Esophagus muscularis mucosa (tissue), 4 donors: Measurements from ENCODE around the gene CPSF4L.

Experiments used
- CTCF ChIP-seq, 3 experiments: fragments of 200-600 bp in 2 of 3; fragments of 450-650 bp in 1 of 3; sonication (generic) in 2 of 3; IDR thresholded peaks; one replicate each; pipeline ENCODE4 v1.5.1; 2017 to 2019; ENCODE audit warnings: antibody characterized with exemption in 3 of 3, mild to moderate bottlenecking in 2 of 3, moderate library complexity in 1 of 3
- EP300 ChIP-seq: sonication (generic); formaldehyde crosslinking; IDR thresholded peaks from one replicate; pipeline ENCODE4 v1.6.1; 2017; ENCODE audit warnings: antibody characterized with exemption
- POLR2A ChIP-seq: fragments of 450-650 bp; IDR thresholded peaks from one replicate; pipeline ENCODE4 v1.6.1; 2017; ENCODE audit warnings: antibody characterized with exemption, moderate library complexity, mild to moderate bottlenecking, low read depth
- POLR2AphosphoS5 ChIP-seq, 2 donors: sonication (generic); formaldehyde crosslinking; IDR thresholded peaks; one replicate each; pipeline ENCODE4 v1.6.1; 2017; ENCODE audit warnings: antibody characterized with exemption in 2 of 2

GRCh38 chr17:73300392-73300791, 38.7 kb upstream of the CPSF4L start:
- TF ChIP-seq CTCF (IDR thresholded peaks at IDR 0.05): no peak
- TF ChIP-seq EP300: no peak
- no peak for TF ChIP-seq POLR2AphosphoS5 (IDR thresholded peaks at IDR 0.05)
- TF ChIP-seq POLR2A: no peak
